ENCODE results near the gene TNS3. TPM values are rescaled to one million over a fixed set of nuclear protein-coding genes. Genes with fewer than 3 reads are reported as not detected.

TNS3 gene
- total and polyA plus RNA-seq, 7 donors, result 17.4 to 43.8 (median 28.8) TPM

- Histone ChIP-seq H3K27me3 (no peaks in the 10 kb centered on the region), H3K9me3 (no peaks in the 10 kb centered on the region), H3K4me1 (peaks cover 0 to 70% (median 57%) of the 10 kb centered on the region in 4 donors), H3K27ac (peak overlapping the region in 3 of 4 donors; percentile 6 to 75 (median 73)), H3K4me3 (no peak overlapping the region), H3K36me3 (no peaks in the 10 kb centered on the region)
- TF ChIP-seq EP300 (IDR thresholded peaks at IDR 0.05) (no peak), POLR2AphosphoS5 (IDR thresholded peaks at IDR 0.05) (no peak)
- intact Hi-C loops (cut with DNase I), result loop anchor here (10.0 kb wide), 1 partner anchor 266 kb away; no protein-coding TSS in a partner anchor
- 89% methylated on average over 7 of the region's 7 CpGs for WGBS, 2 donors
- no peak for DNase-seq
Observed at GRCh38 chr7:47518827-47519226, 63.1 kb downstream of the TNS3 start.

GRCh38 chr7:47517821-47518480, 64.0 kb downstream of the TNS3 start:
- DNase-seq, result no peak
- no peaks in the 10 kb centered on the region for H3K9me3 ChIP-seq
- H3K27me3 ChIP-seq, result no peaks in the 10 kb centered on the region
- WGBS, 2 donors, result 95 to 97% methylated on average over 10 of the region's 10 CpGs
- peak overlapping the region in 1 of 4 donors; percentile 75 for H3K27ac ChIP-seq
- TF ChIP-seq POLR2A (IDR thresholded peaks at IDR 0.05) (no peak), POLR2AphosphoS5 (IDR thresholded peaks at IDR 0.05) (no peak), EP300 (IDR thresholded peaks at IDR 0.05) (no peak), CTCF (IDR thresholded peaks at IDR 0.05) (no peak)
- intact Hi-C loops (cut with DNase I), result loop anchor here (10.0 kb wide), 1 partner anchor 267 kb away; no protein-coding TSS in a partner anchor
- H3K4me3 ChIP-seq, result no peak overlapping the region
- H3K36me3 ChIP-seq, result no peaks in the 10 kb centered on the region
- peaks cover 0 to 79% (median 66%) of the 10 kb centered on the region in 4 donors for H3K4me1 ChIP-seq

GRCh38 chr7:47516985-47517600, 64.8 kb downstream of the TNS3 start:
- H3K4me3 ChIP-seq, result no peak overlapping the region
- H3K27me3 ChIP-seq, result no peaks in the 10 kb centered on the region
- no peaks in the 10 kb centered on the region for H3K36me3 ChIP-seq
- peaks cover 0 to 84% (median 74%) of the 10 kb centered on the region in 4 donors for H3K4me1 ChIP-seq
- H3K9me3 ChIP-seq, result no peaks in the 10 kb centered on the region
- no peak overlapping the region for H3K27ac ChIP-seq
- TF ChIP-seq POLR2A (IDR thresholded peaks at IDR 0.05), result no peak
- TF ChIP-seq EP300 (IDR thresholded peaks at IDR 0.05), result no peak
- no peak for TF ChIP-seq POLR2AphosphoS5 (IDR thresholded peaks at IDR 0.05)
- no peak for TF ChIP-seq CTCF (IDR thresholded peaks at IDR 0.05)
- intact Hi-C loops (cut with DNase I), result loop anchor here (10.0 kb wide), 1 partner anchor 268 kb away; no protein-coding TSS in a partner anchor
- no peak for DNase-seq
- whole genome bisulfite sequencing, 2 donors, result 41 to 47% methylated on average over 10 of the region's 10 CpGs

- no peaks in the 10 kb centered on the region for H3K36me3 ChIP-seq
- DNase-seq, result no peak
- H3K27me3 ChIP-seq, result no peaks in the 10 kb centered on the region
- intact Hi-C loops (cut with DNase I), result loop anchor here (10.0 kb wide), 1 partner anchor 268 kb away; no protein-coding TSS in a partner anchor
- H3K4me1 ChIP-seq, result peaks cover 0 to 86% (median 77%) of the 10 kb centered on the region in 4 donors
- H3K27ac ChIP-seq, result no peak overlapping the region
- no peak overlapping the region for H3K4me3 ChIP-seq
- H3K9me3 ChIP-seq, result no peaks in the 10 kb centered on the region
- no peak for TF ChIP-seq POLR2A (IDR thresholded peaks at IDR 0.05)
- no peak for TF ChIP-seq EP300 (IDR thresholded peaks at IDR 0.05)
- TF ChIP-seq POLR2AphosphoS5 (IDR thresholded peaks at IDR 0.05), result no peak
- TF ChIP-seq CTCF (IDR thresholded peaks at IDR 0.05), result no peak
- 86 to 93% methylated on average over 6 of the region's 6 CpGs for WGBS, 2 donors
Observed at GRCh38 chr7:47516386-47516785, 65.5 kb downstream of the TNS3 start.

GRCh38 chr7:47515305-47515834, 66.5 kb downstream of the TNS3 start:
- WGBS, 2 donors, result 97% methylated on average over 7 of the region's 7 CpGs
- Histone ChIP-seq H3K27me3 (no peaks in the 10 kb centered on the region), H3K4me3 (no peak overlapping the region), H3K27ac (no peak overlapping the region), H3K4me1 (peaks cover 0 to 86% (median 73%) of the 10 kb centered on the region in 4 donors), H3K36me3 (no peaks in the 10 kb centered on the region), H3K9me3 (no peaks in the 10 kb centered on the region)
- TF ChIP-seq CTCF (IDR thresholded peaks at IDR 0.05) (no peak), EP300 (IDR thresholded peaks at IDR 0.05) (no peak), POLR2AphosphoS5 (IDR thresholded peaks at IDR 0.05) (no peak), POLR2A (IDR thresholded peaks at IDR 0.05) (no peak)
- DNase-seq, result no peak
- intact Hi-C loops (cut with DNase I), result loop anchor here (10.0 kb wide), 1 partner anchor 269 kb away; no protein-coding TSS in a partner anchor
